Liver (tissue), 3 donors: Measurements from ENCODE around the gene CPLX3.

Experiments used
- CTCF ChIP-seq: fragments of 150-350 bp; IDR thresholded peaks from 2 replicates; pipeline ENCODE4 v1.5.1; 2017; ENCODE audit warnings: improper control_type of control experiment, low read depth, low read length; ENCODE audit not compliant: missing input control
- EGR1 ChIP-seq, 2 donors: IDR thresholded peaks; 2 replicates each; pipeline ENCODE4 v1.6.1; 2016 to 2018; ENCODE audit warnings: antibody characterized with exemption in 2 of 2, low read depth in 2 of 2
- GABPA ChIP-seq, 2 donors: IDR thresholded peaks in 1 of 2; conservative IDR thresholded peaks in 1 of 2; 2 replicates each; pipeline ENCODE4 v1.6.1; 2016; ENCODE audit warnings: antibody characterized with exemption in 2 of 2, mild to moderate bottlenecking in 1 of 2, moderate library complexity in 1 of 2
- HNF4G ChIP-seq: IDR thresholded peaks from 2 replicates; pipeline ENCODE4 v1.6.1; 2016; ENCODE audit warnings: antibody characterized with exemption
- JUND ChIP-seq, 2 donors: IDR thresholded peaks; 2 replicates each; pipeline ENCODE4 v1.6.1; 2016; ENCODE audit warnings: antibody characterized with exemption in 2 of 2
- MAX ChIP-seq: IDR thresholded peaks from 2 replicates; pipeline ENCODE4 v1.6.1; 2016; ENCODE audit warnings: antibody characterized with exemption
- YY1 ChIP-seq: IDR thresholded peaks from 2 replicates; pipeline ENCODE4 v1.6.1; 2016; ENCODE audit warnings: antibody characterized with exemption, mild to moderate bottlenecking
- TF ChIP-seq, protein P1 (sequence below): IDR thresholded peaks from 2 replicates; pipeline ENCODE4 v1.6.1; 2016; ENCODE audit warnings: antibody characterized with exemption, mild to moderate bottlenecking
- donor health status: healthy.
- donor health status: healthy.

DNA sequence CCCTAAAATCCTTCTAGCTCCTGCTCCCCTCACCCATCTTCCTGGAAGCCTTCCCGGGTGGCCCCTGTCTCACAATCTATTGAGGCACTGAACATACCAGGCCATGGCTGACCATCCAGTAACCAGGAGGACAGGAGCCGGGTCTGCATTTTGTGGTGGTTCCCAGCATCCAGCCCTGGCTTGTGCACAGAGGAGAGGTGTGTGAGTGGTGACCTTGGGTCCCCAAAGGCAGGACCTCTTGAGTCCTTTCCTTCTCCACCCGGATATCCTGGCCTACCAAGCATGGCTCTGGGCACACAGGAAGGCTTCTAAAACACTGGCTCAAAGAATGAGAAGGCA is 36.7 kb upstream of the CPLX3 start:
- no peak for TF ChIP-seq CTCF
- TF ChIP-seq YY1 = no peak
- no peak for TF ChIP-seq HNF4G
- TF ChIP-seq, protein P1, sequence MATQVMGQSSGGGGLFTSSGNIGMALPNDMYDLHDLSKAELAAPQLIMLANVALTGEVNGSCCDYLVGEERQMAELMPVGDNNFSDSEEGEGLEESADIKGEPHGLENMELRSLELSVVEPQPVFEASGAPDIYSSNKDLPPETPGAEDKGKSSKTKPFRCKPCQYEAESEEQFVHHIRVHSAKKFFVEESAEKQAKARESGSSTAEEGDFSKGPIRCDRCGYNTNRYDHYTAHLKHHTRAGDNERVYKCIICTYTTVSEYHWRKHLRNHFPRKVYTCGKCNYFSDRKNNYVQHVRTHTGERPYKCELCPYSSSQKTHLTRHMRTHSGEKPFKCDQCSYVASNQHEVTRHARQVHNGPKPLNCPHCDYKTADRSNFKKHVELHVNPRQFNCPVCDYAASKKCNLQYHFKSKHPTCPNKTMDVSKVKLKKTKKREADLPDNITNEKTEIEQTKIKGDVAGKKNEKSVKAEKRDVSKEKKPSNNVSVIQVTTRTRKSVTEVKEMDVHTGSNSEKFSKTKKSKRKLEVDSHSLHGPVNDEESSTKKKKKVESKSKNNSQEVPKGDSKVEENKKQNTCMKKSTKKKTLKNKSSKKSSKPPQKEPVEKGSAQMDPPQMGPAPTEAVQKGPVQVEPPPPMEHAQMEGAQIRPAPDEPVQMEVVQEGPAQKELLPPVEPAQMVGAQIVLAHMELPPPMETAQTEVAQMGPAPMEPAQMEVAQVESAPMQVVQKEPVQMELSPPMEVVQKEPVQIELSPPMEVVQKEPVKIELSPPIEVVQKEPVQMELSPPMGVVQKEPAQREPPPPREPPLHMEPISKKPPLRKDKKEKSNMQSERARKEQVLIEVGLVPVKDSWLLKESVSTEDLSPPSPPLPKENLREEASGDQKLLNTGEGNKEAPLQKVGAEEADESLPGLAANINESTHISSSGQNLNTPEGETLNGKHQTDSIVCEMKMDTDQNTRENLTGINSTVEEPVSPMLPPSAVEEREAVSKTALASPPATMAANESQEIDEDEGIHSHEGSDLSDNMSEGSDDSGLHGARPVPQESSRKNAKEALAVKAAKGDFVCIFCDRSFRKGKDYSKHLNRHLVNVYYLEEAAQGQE = no peak
- no peak for TF ChIP-seq EGR1 (IDR thresholded peaks at IDR 0.05; ENCODE audit: low read depth in 2 of 2)
- no peak for TF ChIP-seq JUND (IDR thresholded peaks at IDR 0.05)
- TF ChIP-seq GABPA (IDR thresholded peaks at IDR 0.05 in 1 of 2, conservative IDR thresholded peaks at IDR 0.05 in 1 of 2) = no peak
- no peak for TF ChIP-seq MAX
